ENCODE results near the gene SMARCD3. TPM values are rescaled to one million over a fixed set of nuclear protein-coding genes. Genes with fewer than 3 reads are reported as not detected.

The SMARCD3 gene
- total RNA-seq, 4 donors from 2014 or later, result 23.6 to 45.1 (median 39.8) TPM

DNA sequence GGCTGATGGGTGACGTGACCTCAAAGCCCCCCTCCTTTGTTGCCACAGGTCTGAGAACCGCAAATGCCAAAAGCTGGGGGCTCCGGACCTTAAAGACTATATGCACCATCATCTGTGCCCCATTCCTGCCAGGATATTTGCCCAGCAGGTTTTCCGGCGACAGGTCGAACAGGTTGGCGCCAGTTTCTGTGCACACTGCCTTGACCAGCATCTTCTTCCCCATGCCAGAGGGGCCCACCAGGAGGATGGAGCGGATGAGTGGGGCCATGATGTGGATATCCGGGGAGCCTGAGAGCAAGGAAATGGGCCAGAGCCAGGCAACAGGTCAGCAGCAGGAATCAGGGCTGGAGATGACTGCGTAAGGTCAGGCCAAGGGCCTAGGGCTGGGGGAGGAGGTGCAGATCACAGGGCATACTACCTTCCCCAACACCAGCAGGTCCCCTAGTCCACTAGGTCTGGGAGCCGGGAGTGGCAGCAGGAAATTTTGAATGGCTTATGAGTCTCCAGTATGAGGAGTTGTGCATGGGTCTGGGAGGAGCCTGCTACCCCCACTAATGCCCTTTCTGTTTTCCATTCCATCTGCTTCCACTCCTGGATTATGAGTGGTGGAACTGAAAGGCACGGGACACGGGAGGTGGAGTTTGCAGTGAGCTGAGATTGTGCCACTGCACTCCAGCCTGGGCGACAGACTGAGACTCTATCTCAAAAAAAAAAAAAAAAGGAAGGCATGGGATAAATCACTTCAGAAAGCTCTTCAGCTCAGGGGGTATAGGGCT lies 55.1 kb downstream of the SMARCD3 start:
- no peak for ATAC-seq
- no peaks in the 10 kb centered on the region for H3K4me1 ChIP-seq
- WGBS, 2 donors (ENCODE audit: low coverage in 1 of 2), result 80 to 100% methylated on average over 1 to 3 of the region's 14 CpGs
- TF ChIP-seq EP300 (IDR thresholded peaks at IDR 0.05) (no peak), POLR2A (IDR thresholded peaks at IDR 0.05) (no peak)
- TF ChIP-seq, protein P1, sequence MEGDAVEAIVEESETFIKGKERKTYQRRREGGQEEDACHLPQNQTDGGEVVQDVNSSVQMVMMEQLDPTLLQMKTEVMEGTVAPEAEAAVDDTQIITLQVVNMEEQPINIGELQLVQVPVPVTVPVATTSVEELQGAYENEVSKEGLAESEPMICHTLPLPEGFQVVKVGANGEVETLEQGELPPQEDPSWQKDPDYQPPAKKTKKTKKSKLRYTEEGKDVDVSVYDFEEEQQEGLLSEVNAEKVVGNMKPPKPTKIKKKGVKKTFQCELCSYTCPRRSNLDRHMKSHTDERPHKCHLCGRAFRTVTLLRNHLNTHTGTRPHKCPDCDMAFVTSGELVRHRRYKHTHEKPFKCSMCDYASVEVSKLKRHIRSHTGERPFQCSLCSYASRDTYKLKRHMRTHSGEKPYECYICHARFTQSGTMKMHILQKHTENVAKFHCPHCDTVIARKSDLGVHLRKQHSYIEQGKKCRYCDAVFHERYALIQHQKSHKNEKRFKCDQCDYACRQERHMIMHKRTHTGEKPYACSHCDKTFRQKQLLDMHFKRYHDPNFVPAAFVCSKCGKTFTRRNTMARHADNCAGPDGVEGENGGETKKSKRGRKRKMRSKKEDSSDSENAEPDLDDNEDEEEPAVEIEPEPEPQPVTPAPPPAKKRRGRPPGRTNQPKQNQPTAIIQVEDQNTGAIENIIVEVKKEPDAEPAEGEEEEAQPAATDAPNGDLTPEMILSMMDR (IDR thresholded peaks at IDR 0.05), result no peak
- peaks cover 34% of the 10 kb centered on the region for H3K27me3 ChIP-seq
- H3K36me3 ChIP-seq, result no peaks in the 10 kb centered on the region
- H3K9me3 ChIP-seq, result no peaks in the 10 kb centered on the region
- H3K4me3 ChIP-seq, result no peak overlapping the region
- no peak overlapping the region for H3K27ac ChIP-seq

DNA sequence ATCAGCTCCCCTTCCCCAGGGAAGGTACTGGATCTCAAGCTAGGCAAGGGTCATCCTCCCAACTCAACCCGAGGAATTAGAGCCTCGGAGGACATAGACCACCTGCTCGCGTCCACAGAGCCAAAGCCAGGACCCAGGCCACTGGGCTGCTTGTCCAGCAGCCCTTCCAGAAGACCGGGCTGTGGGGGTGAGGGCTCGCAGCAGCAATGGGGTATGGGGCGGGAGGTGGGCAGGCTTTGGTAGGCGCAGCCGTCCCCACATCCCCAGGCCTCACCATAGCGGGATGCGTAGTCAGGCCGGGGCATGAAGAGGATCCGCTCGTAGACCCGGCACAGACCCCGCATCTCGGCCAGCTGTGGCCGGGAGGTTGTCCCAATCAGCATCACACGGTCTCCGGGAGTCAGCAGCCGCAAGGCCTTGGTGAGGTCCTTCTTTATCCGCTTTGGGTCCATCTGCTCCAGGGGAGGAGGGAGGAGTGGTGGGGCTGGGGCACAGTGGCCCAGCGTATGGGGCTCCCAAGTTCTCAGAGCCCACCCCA lies 56.4 kb downstream of the SMARCD3 start:
- H3K27ac ChIP-seq, result no peak overlapping the region
- ATAC-seq, result no peak
- no peaks in the 10 kb centered on the region for H3K4me1 ChIP-seq
- peaks cover 34% of the 10 kb centered on the region for H3K27me3 ChIP-seq
- TF ChIP-seq POLR2AphosphoS5 (IDR thresholded peaks at IDR 0.05), result no peak
- TF ChIP-seq POLR2A (IDR thresholded peaks at IDR 0.05), result no peak
- TF ChIP-seq, protein P1 (IDR thresholded peaks at IDR 0.05), result no peak
- no peak for TF ChIP-seq EP300 (IDR thresholded peaks at IDR 0.05)
- no peaks in the 10 kb centered on the region for H3K9me3 ChIP-seq
- H3K4me3 ChIP-seq, result no peak overlapping the region
- no CpG with 5 or more reads among the region's 23 CpGs for WGBS, 2 donors (ENCODE audit: low coverage in 1 of 2)
- H3K36me3 ChIP-seq, result no peaks in the 10 kb centered on the region

DNA sequence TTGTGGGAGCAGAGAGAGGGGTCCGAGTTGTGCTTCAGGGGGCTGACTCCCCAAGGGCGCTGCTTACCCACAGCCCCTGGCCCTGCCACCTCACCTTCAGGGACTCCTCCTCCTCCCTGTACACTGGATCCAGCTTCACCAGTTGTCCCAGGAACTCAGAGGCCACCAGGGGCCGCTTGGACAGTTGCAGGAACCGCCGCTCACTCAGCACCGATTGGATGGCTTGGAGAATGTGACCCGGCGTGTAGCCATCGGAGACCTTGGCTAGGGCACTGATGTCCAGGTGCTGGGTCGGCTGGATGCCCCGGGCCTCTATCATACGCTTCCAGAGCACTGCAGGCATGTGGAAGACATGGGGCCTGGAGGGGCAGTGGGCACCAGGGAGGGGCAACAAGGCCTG lies 57.0 kb downstream of the SMARCD3 start:
- ATAC-seq, result no peak
- TF ChIP-seq EP300 (IDR thresholded peaks at IDR 0.05) (no peak), POLR2AphosphoS5 (IDR thresholded peaks at IDR 0.05) (no peak), POLR2A (IDR thresholded peaks at IDR 0.05) (no peak)
- TF ChIP-seq, protein P1 (IDR thresholded peaks at IDR 0.05), result no peak
- Histone ChIP-seq H3K4me1 (no peaks in the 10 kb centered on the region), H3K9me3 (no peaks in the 10 kb centered on the region), H3K27ac (no peak overlapping the region), H3K36me3 (no peaks in the 10 kb centered on the region), H3K4me3 (no peak overlapping the region), H3K27me3 (peaks cover 38% of the 10 kb centered on the region)
- WGBS, 2 donors (ENCODE audit: low coverage in 1 of 2), result 44 to 58% methylated on average over 2 to 3 of the region's 12 CpGs

DNA sequence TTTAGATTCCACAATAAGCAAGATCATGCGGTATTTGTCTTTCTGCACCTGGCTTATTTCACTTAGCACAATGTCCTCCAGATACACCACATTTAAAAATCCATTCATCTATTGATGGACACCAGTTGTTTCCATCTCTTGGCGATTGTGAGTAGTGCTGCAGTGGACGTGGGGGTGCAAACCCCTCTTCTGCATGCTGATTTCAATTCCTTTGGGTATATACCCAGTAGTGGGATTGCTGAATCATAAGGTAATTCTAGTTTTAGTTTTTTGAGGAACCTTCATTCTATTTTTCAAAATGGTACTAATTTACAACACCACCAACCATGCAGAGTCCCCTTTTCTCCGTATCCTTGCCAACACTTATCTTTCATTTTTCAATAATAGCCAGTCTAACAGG lies 59.5 kb downstream of the SMARCD3 start:
- Histone ChIP-seq H3K4me1 (no peaks in the 10 kb centered on the region), H3K27me3 (peaks cover 28% of the 10 kb centered on the region), H3K4me3 (no peak overlapping the region), H3K27ac (no peak overlapping the region), H3K9me3 (no peaks in the 10 kb centered on the region), H3K36me3 (no peaks in the 10 kb centered on the region)
- no peak for ATAC-seq
- TF ChIP-seq, protein P1 (IDR thresholded peaks at IDR 0.05), result no peak
- TF ChIP-seq EP300 (IDR thresholded peaks at IDR 0.05) (no peak), POLR2AphosphoS5 (IDR thresholded peaks at IDR 0.05) (no peak), POLR2A (IDR thresholded peaks at IDR 0.05) (no peak)
- WGBS, 2 donors (ENCODE audit: low coverage in 1 of 2), result 35 to 45% methylated on average over 4 of the region's 4 CpGs

Other genes with a start within 250 kb of the SMARCD3 start
- under 1 TPM in 2 of 4 donors, not detected in 2; 0.15 to 0.31 TPM for gene ATG9B, start 224.2 kb downstream of the SMARCD3 start, total RNA-seq
- gene ABCB8, start 220.2 kb downstream of the SMARCD3 start, total RNA-seq, result 10 to 100 TPM; 13.2 to 33.0 (median 18.8) TPM
- gene ASIC3, start 200.2 kb downstream of the SMARCD3 start, total RNA-seq, result 1 to 10 TPM in 3 of 4 donors, not detected in 1; 1.7 to 3.1 (median 2.1) TPM
- gene CDK5, start 190.8 kb downstream of the SMARCD3 start, total RNA-seq, result 1 to 10 TPM; 3.4 to 8.8 (median 6.4) TPM
- gene SLC4A2, start 189.1 kb downstream of the SMARCD3 start, total RNA-seq, result 100 to 1,000 TPM in 2 of 4 donors, 10 to 100 TPM in 2; 77.8 to 152 (median 95.7) TPM
- 10 to 100 TPM; 51.3 to 82.2 (median 60.8) TPM for gene FASTK, start 167.9 kb downstream of the SMARCD3 start, total RNA-seq
- 10 to 100 TPM; 38.4 to 57.2 (median 44.7) TPM for gene TMUB1, start 165.2 kb downstream of the SMARCD3 start, total RNA-seq
- 10 to 100 TPM; 36.3 to 68.2 (median 55.7) TPM for gene AGAP3, start 162.2 kb downstream of the SMARCD3 start, total RNA-seq
- gene GBX1, start 81.0 kb downstream of the SMARCD3 start, total RNA-seq, result not detected
- gene ASB10, start 61.4 kb downstream of the SMARCD3 start, total RNA-seq, result not detected
- gene H2BK1, start 38.2 kb downstream of the SMARCD3 start, total RNA-seq, result not detected
- gene ABCF2, start 21.5 kb downstream of the SMARCD3 start, total RNA-seq, result 10 to 100 TPM; 30.5 to 43.1 (median 36.5) TPM
- gene CHPF2, start 16.2 kb downstream of the SMARCD3 start, total RNA-seq, result 10 to 100 TPM; 18.0 to 38.1 (median 25.7) TPM
- gene NUB1, start 93.1 kb upstream of the SMARCD3 start, total RNA-seq, result 10 to 100 TPM; 50.5 to 60.3 (median 54.8) TPM
- 1 to 10 TPM; 2.6 to 8.2 (median 5.9) TPM for gene WDR86, start 161.3 kb upstream of the SMARCD3 start, total RNA-seq
- 1 to 10 TPM in 1 of 4 donors, under 1 TPM in 1, not detected in 2; 0.27 to 4.4 TPM for gene CRYGN, start 191.4 kb upstream of the SMARCD3 start, total RNA-seq

Measured in gastroesophageal sphincter (tissue), 4 donors.